Activated CD4-positive, alpha-beta memory T cell treated with anti-CD3 and anti-CD28 coated beads, Interleukin-2, amount 10 ng/mL, durations not matched to agents 7 days and 5 days (primary cell): Measurements from ENCODE around the gene C19orf25. TPM values are rescaled to one million over a fixed set of nuclear protein-coding genes. Genes with fewer than 3 reads are reported as not detected.

Experiments
- CTCF ChIA-PET: fragments of 350-600 bp; sonication (Branson Sonifier 250); formaldehyde crosslinking; loops from one replicate; lab custom pipeline; 2021; ENCODE audit warnings: antibody characterized with exemption, inconsistent platforms; lab: Charles Lee
- POLR2A ChIA-PET: fragments of 350-600 bp; sonication (Branson Sonifier 250); formaldehyde crosslinking; loops from one replicate; lab custom pipeline; 2021; ENCODE audit warnings: antibody characterized with exemption; lab: Charles Lee
- DNase-seq: peaks from one replicate; pipeline ENCODE4 v3.0.0-alpha.2; 2020
- H3K27ac Mint-ChIP-seq: one replicate; pipeline ENCODE4 v1.8.0; 2021; ENCODE audit warnings: mild to moderate bottlenecking, mixed read lengths
- H3K27me3 Mint-ChIP-seq: one replicate; pipeline ENCODE4 v1.8.0; 2021; ENCODE audit warnings: mixed read lengths
- H3K36me3 Mint-ChIP-seq: one replicate; pipeline ENCODE4 v1.8.0; 2021; ENCODE audit warnings: low read depth, mixed read lengths
- H3K4me1 Mint-ChIP-seq: one replicate; pipeline ENCODE4 v1.8.0; 2021; ENCODE audit warnings: mixed read lengths
- H3K4me3 Mint-ChIP-seq: one replicate; pipeline ENCODE4 v1.8.0; 2021; ENCODE audit warnings: mild to moderate bottlenecking, mixed read lengths
- H3K9me3 Mint-ChIP-seq: one replicate; pipeline ENCODE4 v1.8.0; 2021; ENCODE audit warnings: mixed read lengths
- total RNA-seq, 2 experiments: library from RNA; stranded (reverse); gene quantifications; one replicate each; pipeline ENCODE4 v1.2.3, GENCODE V29; 2021

C19orf25 gene
- total RNA-seq, result 10 to 100 TPM; 38.4 to 38.5 TPM

- H3K4me3 Mint-ChIP-seq, result peak within 1 kb of the TSS; percentile 100
- H3K36me3 Mint-ChIP-seq, result peaks cover 11% of the 10 kb centered on the region
- POLR2A ChIA-PET, result interaction anchor here (2.1 kb wide), 1 partner anchor 10 kb away, joined by 6 read pairs; no protein-coding TSS in a partner anchor
Observed at GRCh38 chr19:1478934-1479707, at the start of gene C19orf25. TSS of gene C19orf25 (minus strand) at chr19:1479215. CDS start at chr19:1478903, 312 bp downstream.

GRCh38 chr19:1527650-1528309 is 48.8 kb upstream of the C19orf25 start:
- ChIA-PET CTCF (no interaction called here), POLR2A (no interaction called here)
- Mint-ChIP-seq H3K27ac (no peak overlapping the region), H3K36me3 (peaks cover 3% of the 10 kb centered on the region), H3K27me3 (peaks cover 24% of the 10 kb centered on the region), H3K4me1 (peaks cover 4% of the 10 kb centered on the region), H3K9me3 (no peaks in the 10 kb centered on the region), H3K4me3 (no peak overlapping the region)
- DNase-seq, result no peak

More at GRCh38 chr19:1478934-1479707, at the start of gene C19orf25:
- Mint-ChIP-seq H3K9me3 (no peaks in the 10 kb centered on the region), H3K4me1 (peaks cover 20% of the 10 kb centered on the region), H3K27me3 (no peaks in the 10 kb centered on the region), H3K27ac (peak within 1 kb of the TSS; percentile 87)
- DNase-seq, result peak; percentile 95
- CTCF ChIA-PET, result no interaction called here

- H3K27ac Mint-ChIP-seq, result no peak overlapping the region
- peaks cover 3% of the 10 kb centered on the region for H3K36me3 Mint-ChIP-seq
- H3K4me3 Mint-ChIP-seq, result no peak overlapping the region
- peaks cover 4% of the 10 kb centered on the region for H3K4me1 Mint-ChIP-seq
- ChIA-PET POLR2A (no interaction called here), CTCF (no interaction called here)
- H3K9me3 Mint-ChIP-seq, result no peaks in the 10 kb centered on the region
- no peak for DNase-seq
- H3K27me3 Mint-ChIP-seq, result peaks cover 25% of the 10 kb centered on the region
Observed at GRCh38 chr19:1526979-1527649, 48.1 kb upstream of the C19orf25 start.

- no peak overlapping the region for H3K27ac Mint-ChIP-seq
- ChIA-PET CTCF (no interaction called here), POLR2A (no interaction called here)
- no peaks in the 10 kb centered on the region for H3K9me3 Mint-ChIP-seq
- H3K4me1 Mint-ChIP-seq, result peaks cover 4% of the 10 kb centered on the region
- DNase-seq, result no peak
- H3K4me3 Mint-ChIP-seq, result no peak overlapping the region
- H3K36me3 Mint-ChIP-seq, result peaks cover 3% of the 10 kb centered on the region
- peaks cover 27% of the 10 kb centered on the region for H3K27me3 Mint-ChIP-seq
Observed at GRCh38 chr19:1526066-1526778, 47.2 kb upstream of the C19orf25 start.

- peaks cover 4% of the 10 kb centered on the region for H3K4me1 Mint-ChIP-seq
- no peak for DNase-seq
- H3K27me3 Mint-ChIP-seq, result peaks cover 27% of the 10 kb centered on the region
- peaks cover 3% of the 10 kb centered on the region for H3K36me3 Mint-ChIP-seq
- ChIA-PET POLR2A (no interaction called here), CTCF (no interaction called here)
- H3K9me3 Mint-ChIP-seq, result no peaks in the 10 kb centered on the region
- H3K4me3 Mint-ChIP-seq, result no peak overlapping the region
- no peak overlapping the region for H3K27ac Mint-ChIP-seq
Observed at GRCh38 chr19:1525343-1525742, 46.3 kb upstream of the C19orf25 start.

- Mint-ChIP-seq H3K27ac (no peak overlapping the region), H3K27me3 (peaks cover 27% of the 10 kb centered on the region), H3K36me3 (peaks cover 3% of the 10 kb centered on the region), H3K4me3 (no peak overlapping the region), H3K4me1 (peaks cover 4% of the 10 kb centered on the region), H3K9me3 (no peaks in the 10 kb centered on the region)
- ChIA-PET CTCF (no interaction called here), POLR2A (no interaction called here)
- no peak for DNase-seq
Observed at GRCh38 chr19:1524972-1525325, 45.9 kb upstream of the C19orf25 start.

GRCh38 chr19:1524287-1524971 is 45.4 kb upstream of the C19orf25 start:
- Mint-ChIP-seq H3K4me1 (peaks cover 4% of the 10 kb centered on the region), H3K36me3 (peaks cover 3% of the 10 kb centered on the region), H3K27me3 (peaks cover 27% of the 10 kb centered on the region), H3K9me3 (no peaks in the 10 kb centered on the region), H3K27ac (no peak overlapping the region), H3K4me3 (no peak overlapping the region)
- ChIA-PET CTCF (no interaction called here), POLR2A (no interaction called here)
- DNase-seq, result no peak

GRCh38 chr19:1523412-1524286 is 44.6 kb upstream of the C19orf25 start, which contains the start of gene PLK5:
TSS of gene PLK5 (plus strand) at chr19:1524077. CDS start at chr19:1526997, 2,920 bp downstream.
- peaks cover 4% of the 10 kb centered on the region for H3K4me1 Mint-ChIP-seq
- ChIA-PET CTCF (no interaction called here), POLR2A (no interaction called here)
- H3K4me3 Mint-ChIP-seq, result no peak within 1 kb of the TSS
- no peak within 1 kb of the TSS for H3K27ac Mint-ChIP-seq
- peaks cover 3% of the 10 kb centered on the region for H3K36me3 Mint-ChIP-seq
- no peaks in the 10 kb centered on the region for H3K9me3 Mint-ChIP-seq
- no peak for DNase-seq
- peaks cover 27% of the 10 kb centered on the region for H3K27me3 Mint-ChIP-seq

GRCh38 chr19:1522838-1523237 is 43.8 kb upstream of the C19orf25 start:
- Mint-ChIP-seq H3K9me3 (no peaks in the 10 kb centered on the region), H3K4me3 (no peak overlapping the region), H3K27me3 (peaks cover 27% of the 10 kb centered on the region), H3K27ac (no peak overlapping the region), H3K36me3 (peaks cover 3% of the 10 kb centered on the region), H3K4me1 (peaks cover 4% of the 10 kb centered on the region)
- ChIA-PET POLR2A (no interaction called here), CTCF (no interaction called here)
- DNase-seq, result no peak

GRCh38 chr19:1522061-1522460 is 43.0 kb upstream of the C19orf25 start:
- peaks cover 27% of the 10 kb centered on the region for H3K27me3 Mint-ChIP-seq
- no peak for DNase-seq
- no peaks in the 10 kb centered on the region for H3K9me3 Mint-ChIP-seq
- peaks cover 4% of the 10 kb centered on the region for H3K4me1 Mint-ChIP-seq
- peaks cover 3% of the 10 kb centered on the region for H3K36me3 Mint-ChIP-seq
- H3K27ac Mint-ChIP-seq, result no peak overlapping the region
- ChIA-PET CTCF (interaction anchor here (0.7 kb wide), 1 partner anchor 1939 kb away, joined by 3 read pairs; no protein-coding TSS in a partner anchor), POLR2A (no interaction called here)
- no peak overlapping the region for H3K4me3 Mint-ChIP-seq

- no peaks in the 10 kb centered on the region for H3K9me3 Mint-ChIP-seq
- no peak overlapping the region for H3K27ac Mint-ChIP-seq
- peaks cover 4% of the 10 kb centered on the region for H3K4me1 Mint-ChIP-seq
- H3K36me3 Mint-ChIP-seq, result peaks cover 3% of the 10 kb centered on the region
- ChIA-PET CTCF (no interaction called here), POLR2A (no interaction called here)
- H3K27me3 Mint-ChIP-seq, result peaks cover 27% of the 10 kb centered on the region
- H3K4me3 Mint-ChIP-seq, result no peak overlapping the region
- no peak for DNase-seq
Observed at GRCh38 chr19:1521636-1522035, 42.6 kb upstream of the C19orf25 start.
